HCT116 (cell line): Measurements from ENCODE around the gene RHOBTB1. TPM values are rescaled to one million over a fixed set of nuclear protein-coding genes. Genes with fewer than 3 reads are reported as not detected.

Experiments used
- ATAC-seq: fragments of 200-7000 bp; cut with Tn5 transposase; 2 replicates; pipeline ENCODE4 v1.9.1; 2020; ENCODE audit warnings: mild to moderate bottlenecking, moderate library complexity
- BruUV-seq: library from RNA; stranded (reverse); fragments of 400-500 nt; replicated peaks from 2 replicates; lab custom pipeline; 2021; lab: Mats Ljungman, UMichigan
- CTCF ChIA-PET: fragments of 300-600 bp; sonication (Branson Sonifier 250); formaldehyde crosslinking; loops from one replicate; lab custom pipeline; 2021; ENCODE audit warnings: antibody characterized with exemption; lab: Charles Lee
- POLR2A ChIA-PET: fragments of 300-600, 350-600 bp; sonication (Branson Sonifier 250); formaldehyde crosslinking; loops from one replicate; lab custom pipeline; 2021; ENCODE audit warnings: antibody characterized with exemption; lab: Charles Lee
- RAD21 ChIA-PET, 2 experiments: fragments of 300-600 bp; sonication (Branson Sonifier 250); formaldehyde crosslinking; loops; one replicate each; lab custom pipeline; 2023; ENCODE audit warnings: low total read pairs in 2 of 2; ENCODE audit not compliant: uncharacterized antibody in 2 of 2, unreplicated experiment in 2 of 2, low non-redundant PET in 1 of 2; lab: Charles Lee
- DNase-seq: peaks from one replicate; pipeline ENCODE4 v3.0.0-alpha.2; 2010; ENCODE audit warnings: low read depth, low spot score
- H2AFZ ChIP-seq: fragments of 200-600 bp; shearing (Covaris generic), sonication (generic); 2 replicates; pipeline ENCODE4 v1.6.1; 2017; ENCODE audit warnings: low read depth, mixed run types, mixed read lengths, antibody characterized with exemption, low read length; ENCODE audit not compliant: poor library complexity, severe bottlenecking
- H3K27ac ChIP-seq: 2 replicates; pipeline ENCODE4 v1.5.1; 2012; ENCODE audit warnings: low read depth, low read length
- H3K27me3 ChIP-seq: fragments of 200-600 bp; sonication (generic); 2 replicates; pipeline ENCODE4 v1.6.1; 2016; ENCODE audit warnings: mixed run types, low read length, mixed read lengths; ENCODE audit not compliant: insufficient read depth
- H3K36me3 ChIP-seq, 2 experiments: fragments of 200-500 bp in 1 of 2; fragments of 200-600 bp in 1 of 2; sonication (Bioruptor generic) in 1 of 2; sonication (generic) in 1 of 2; 2 replicates each; pipeline versions ENCODE4 v1.5.1 to v1.6.1; 2014 to 2016; ENCODE audit warnings: low read length in 2 of 2, inconsistent platforms in 1 of 2, mixed read lengths in 1 of 2, mixed run types in 1 of 2; ENCODE audit not compliant: insufficient read depth in 2 of 2, control insufficient read depth in 1 of 2
- H3K4me1 ChIP-seq, 2 experiments: fragments of 200-600 bp in 1 of 2; sonication (generic) in 1 of 2; 2 replicates each; pipeline versions ENCODE4 v1.5.1 to v1.6.1; 2012 to 2017; ENCODE audit warnings: low read length in 2 of 2, inconsistent platforms in 1 of 2, mild to moderate bottlenecking in 1 of 2, mixed read lengths in 1 of 2, mixed run types in 1 of 2, moderate library complexity in 1 of 2; ENCODE audit not compliant: insufficient read depth in 2 of 2, control insufficient read depth in 1 of 2
- H3K4me2 ChIP-seq: fragments of 200-600 bp; sonication (generic); 2 replicates; pipeline ENCODE4 v1.6.1; 2017; ENCODE audit warnings: mixed run types, low read length, mixed read lengths
- H3K4me3 ChIP-seq, 2 experiments: fragments of 200-600 bp in 1 of 2; sonication (generic) in 1 of 2; replicated peaks in 1 of 2; 2 replicates each; pipeline ENCODE4 v1.5.1; 2011 to 2016; ENCODE audit warnings: low read length in 2 of 2, control low read depth in 1 of 2, low read depth in 1 of 2, mild to moderate bottlenecking in 1 of 2, mixed read lengths in 1 of 2, mixed run types in 1 of 2
- H3K79me2 ChIP-seq: fragments of 200-600 bp; sonication (generic); 2 replicates; pipeline ENCODE4 v1.6.1; 2017; ENCODE audit warnings: mild to moderate bottlenecking, mixed run types, low read length, moderate library complexity, mixed read lengths; ENCODE audit not compliant: insufficient read depth
- H3K9ac ChIP-seq: fragments of 200-600 bp; sonication (generic); 2 replicates; pipeline ENCODE4 v1.6.1; 2016; ENCODE audit warnings: low read length, mixed read lengths
- H3K9me2 ChIP-seq: fragments of 200-600 bp; sonication (generic), shearing (Covaris generic); 2 replicates; pipeline ENCODE4 v1.6.1; 2017; ENCODE audit warnings: mixed run types, mild to moderate bottlenecking, moderate library complexity; ENCODE audit not compliant: insufficient read depth
- H3K9me3 ChIP-seq, 2 experiments: fragments of 200-500 bp in 1 of 2; fragments of 200-600 bp in 1 of 2; sonication (Bioruptor generic) in 1 of 2; sonication (generic) in 1 of 2; 2 replicates each; pipeline ENCODE4 v1.6.1; 2014 to 2017; ENCODE audit warnings: low read length in 2 of 2, mixed read lengths in 2 of 2, inconsistent platforms in 1 of 2, low read depth in 1 of 2, mild to moderate bottlenecking in 1 of 2, mixed run types in 1 of 2, moderate library complexity in 1 of 2; ENCODE audit not compliant: control insufficient read depth in 1 of 2, insufficient read depth in 1 of 2
- H4K20me1 ChIP-seq: fragments of 200-600 bp; sonication (generic), shearing (Covaris generic); 2 replicates; pipeline ENCODE4 v1.6.1; 2017; ENCODE audit warnings: mixed run types, mild to moderate bottlenecking, moderate library complexity; ENCODE audit not compliant: insufficient read depth
- CBX3 ChIP-seq: IDR thresholded peaks from 2 replicates; pipeline ENCODE4 v1.6.1; 2012; ENCODE audit warnings: low read depth
- CEBPB ChIP-seq: IDR thresholded peaks from 2 replicates; pipeline ENCODE4 v1.6.1; 2012; ENCODE audit warnings: low read depth
- ELF1 ChIP-seq: IDR thresholded peaks from 2 replicates; pipeline ENCODE4 v1.6.1; 2012; ENCODE audit warnings: low read depth, borderline replicate concordance
- EZH2phosphoT487 ChIP-seq: fragments of 200-600 bp; IDR thresholded peaks from 2 replicates; pipeline ENCODE4 v1.6.1; 2018; ENCODE audit warnings: antibody characterized with exemption, borderline replicate concordance
- FOSL1 ChIP-seq: IDR thresholded peaks from 2 replicates; pipeline ENCODE4 v1.6.1; 2012; ENCODE audit warnings: low read depth
- JUND ChIP-seq: IDR thresholded peaks from 2 replicates; pipeline ENCODE4 v1.6.1; 2012
- POLR2AphosphoS5 ChIP-seq: IDR thresholded peaks from 2 replicates; pipeline ENCODE4 v1.6.1; 2011; ENCODE audit warnings: mild to moderate bottlenecking, low read depth, low read length, moderate library complexity
- RAD21 ChIP-seq: IDR thresholded peaks from 2 replicates; pipeline ENCODE4 v1.6.1; 2012; ENCODE audit warnings: low read depth, mild to moderate bottlenecking
- SIN3A ChIP-seq: IDR thresholded peaks from 2 replicates; pipeline ENCODE4 v1.6.1; 2012; ENCODE audit warnings: low read depth
- SP1 ChIP-seq: IDR thresholded peaks from 2 replicates; pipeline ENCODE4 v1.6.1; 2012; ENCODE audit warnings: low read depth
- TCF7L2 ChIP-seq: IDR thresholded peaks from 2 replicates; pipeline ENCODE4 v1.7.0; 2011; ENCODE audit warnings: borderline replicate concordance, inconsistent platforms; ENCODE audit not compliant: insufficient read depth, insufficient read length; ENCODE audit errors: extremely low read depth
- YY1 ChIP-seq: IDR thresholded peaks from 2 replicates; pipeline ENCODE4 v1.6.1; 2011; ENCODE audit warnings: low read length, low read depth, moderate library complexity, mild to moderate bottlenecking; ENCODE audit not compliant: insufficient replicate concordance; ENCODE audit errors: extremely low read depth
- intact Hi-C: fragments of 100-400 bp; cut with micrococcal nuclease; formaldehyde crosslinking; loops from 2 replicates; pipeline ENCODE4 v1.10.0; 2022
- total RNA-seq: library from RNA; stranded (reverse); gene quantifications from one replicate; pipeline ENCODE4 v1.2.1, GENCODE V29; 2021; ENCODE audit not compliant: unreplicated experiment
- TF ChIP-seq, protein P1 (sequence below): IDR thresholded peaks from 2 replicates; pipeline ENCODE4 v1.6.1; 2011; ENCODE audit warnings: mild to moderate bottlenecking, low read length, moderate library complexity; ENCODE audit not compliant: insufficient replicate concordance; ENCODE audit errors: extremely low read depth
- TF ChIP-seq, protein P2 (sequence below): IDR thresholded peaks from 2 replicates; pipeline ENCODE4 v1.6.1; 2012
- TF ChIP-seq, protein P3 (sequence below), 3 experiments: fragments of 200-600 bp in 1 of 3; sonication (generic) in 1 of 3; IDR thresholded peaks in 2 of 3; conservative IDR thresholded peaks in 1 of 3; 2 replicates each; pipeline ENCODE4 v1.5.1; 2012 to 2017; ENCODE audit warnings: low read depth in 2 of 3, low read length in 2 of 3, antibody characterized with exemption in 1 of 3, borderline replicate concordance in 1 of 3, control low read depth in 1 of 3, mild to moderate bottlenecking in 1 of 3, mixed read lengths in 1 of 3, mixed run types in 1 of 3, moderate library complexity in 1 of 3; ENCODE audit not compliant: insufficient read depth in 1 of 3
- TF ChIP-seq, protein P4 (sequence below): IDR thresholded peaks from 2 replicates; pipeline ENCODE4 v1.6.1; 2012
- TF ChIP-seq, protein P5 (sequence below): IDR thresholded peaks from 2 replicates; pipeline ENCODE4 v1.6.1; 2012; ENCODE audit warnings: low read depth

Gene RHOBTB1
- total RNA-seq, 1 experiment from 2014 or later = 1.6 TPM

DNA sequence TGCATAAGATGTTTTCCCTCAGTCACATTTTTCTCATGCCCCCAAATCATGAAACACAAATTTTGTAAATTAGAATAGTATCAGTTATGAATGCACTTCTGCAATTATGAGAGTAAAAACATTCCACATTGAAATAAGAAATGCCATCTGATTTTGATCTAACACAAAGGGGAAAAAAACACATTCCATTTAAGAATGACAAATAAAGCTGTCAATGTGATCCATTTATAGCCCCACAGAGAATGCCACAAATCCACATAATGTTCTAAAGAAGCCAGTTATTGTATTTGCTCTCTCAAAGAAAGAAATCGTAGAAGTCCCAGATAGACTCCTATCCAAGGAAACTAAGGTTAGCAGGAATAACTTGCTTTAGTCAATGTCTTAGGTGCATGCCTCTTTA lies 48.7 kb upstream of the RHOBTB1 start:
- Histone ChIP-seq H4K20me1 (no peaks in the 10 kb centered on the region), H3K9me3 (no peaks in the 10 kb centered on the region), H3K4me2 (no peak overlapping the region), H2AFZ (no peak overlapping the region), H3K9ac (no peak overlapping the region), H3K79me2 (no peaks in the 10 kb centered on the region), H3K4me1 (no peaks in the 10 kb centered on the region), H3K4me3 (no peak overlapping the region), H3K27me3 (no peaks in the 10 kb centered on the region)
- intact Hi-C loops = no loop called here
- TF ChIP-seq RAD21 = no peak
- TF ChIP-seq, protein P1, sequence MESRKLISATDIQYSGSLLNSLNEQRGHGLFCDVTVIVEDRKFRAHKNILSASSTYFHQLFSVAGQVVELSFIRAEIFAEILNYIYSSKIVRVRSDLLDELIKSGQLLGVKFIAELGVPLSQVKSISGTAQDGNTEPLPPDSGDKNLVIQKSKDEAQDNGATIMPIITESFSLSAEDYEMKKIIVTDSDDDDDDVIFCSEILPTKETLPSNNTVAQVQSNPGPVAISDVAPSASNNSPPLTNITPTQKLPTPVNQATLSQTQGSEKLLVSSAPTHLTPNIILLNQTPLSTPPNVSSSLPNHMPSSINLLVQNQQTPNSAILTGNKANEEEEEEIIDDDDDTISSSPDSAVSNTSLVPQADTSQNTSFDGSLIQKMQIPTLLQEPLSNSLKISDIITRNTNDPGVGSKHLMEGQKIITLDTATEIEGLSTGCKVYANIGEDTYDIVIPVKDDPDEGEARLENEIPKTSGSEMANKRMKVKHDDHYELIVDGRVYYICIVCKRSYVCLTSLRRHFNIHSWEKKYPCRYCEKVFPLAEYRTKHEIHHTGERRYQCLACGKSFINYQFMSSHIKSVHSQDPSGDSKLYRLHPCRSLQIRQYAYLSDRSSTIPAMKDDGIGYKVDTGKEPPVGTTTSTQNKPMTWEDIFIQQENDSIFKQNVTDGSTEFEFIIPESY = no peak
- no peak for TF ChIP-seq FOSL1
- TF ChIP-seq JUND = no peak
- TF ChIP-seq POLR2AphosphoS5 = no peak
- TF ChIP-seq CEBPB = no peak
- TF ChIP-seq ELF1 = no peak
- TF ChIP-seq CBX3 = no peak
- TF ChIP-seq SIN3A = no peak
- TF ChIP-seq, protein P2, sequence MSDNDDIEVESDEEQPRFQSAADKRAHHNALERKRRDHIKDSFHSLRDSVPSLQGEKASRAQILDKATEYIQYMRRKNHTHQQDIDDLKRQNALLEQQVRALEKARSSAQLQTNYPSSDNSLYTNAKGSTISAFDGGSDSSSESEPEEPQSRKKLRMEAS = no peak
- TF ChIP-seq, protein P3, sequence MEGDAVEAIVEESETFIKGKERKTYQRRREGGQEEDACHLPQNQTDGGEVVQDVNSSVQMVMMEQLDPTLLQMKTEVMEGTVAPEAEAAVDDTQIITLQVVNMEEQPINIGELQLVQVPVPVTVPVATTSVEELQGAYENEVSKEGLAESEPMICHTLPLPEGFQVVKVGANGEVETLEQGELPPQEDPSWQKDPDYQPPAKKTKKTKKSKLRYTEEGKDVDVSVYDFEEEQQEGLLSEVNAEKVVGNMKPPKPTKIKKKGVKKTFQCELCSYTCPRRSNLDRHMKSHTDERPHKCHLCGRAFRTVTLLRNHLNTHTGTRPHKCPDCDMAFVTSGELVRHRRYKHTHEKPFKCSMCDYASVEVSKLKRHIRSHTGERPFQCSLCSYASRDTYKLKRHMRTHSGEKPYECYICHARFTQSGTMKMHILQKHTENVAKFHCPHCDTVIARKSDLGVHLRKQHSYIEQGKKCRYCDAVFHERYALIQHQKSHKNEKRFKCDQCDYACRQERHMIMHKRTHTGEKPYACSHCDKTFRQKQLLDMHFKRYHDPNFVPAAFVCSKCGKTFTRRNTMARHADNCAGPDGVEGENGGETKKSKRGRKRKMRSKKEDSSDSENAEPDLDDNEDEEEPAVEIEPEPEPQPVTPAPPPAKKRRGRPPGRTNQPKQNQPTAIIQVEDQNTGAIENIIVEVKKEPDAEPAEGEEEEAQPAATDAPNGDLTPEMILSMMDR (IDR thresholded peaks at IDR 0.05 in 2 of 3, conservative IDR thresholded peaks at IDR 0.05 in 1 of 3; ENCODE audit: borderline replicate concordance in 1 of 3, insufficient read depth in 1 of 3, low read depth in 2 of 3, low read length in 2 of 3) = no peak
- no peak for TF ChIP-seq EZH2phosphoT487
- TF ChIP-seq, protein P4, sequence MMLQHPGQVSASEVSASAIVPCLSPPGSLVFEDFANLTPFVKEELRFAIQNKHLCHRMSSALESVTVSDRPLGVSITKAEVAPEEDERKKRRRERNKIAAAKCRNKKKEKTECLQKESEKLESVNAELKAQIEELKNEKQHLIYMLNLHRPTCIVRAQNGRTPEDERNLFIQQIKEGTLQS = no peak
- TF ChIP-seq, protein P5, sequence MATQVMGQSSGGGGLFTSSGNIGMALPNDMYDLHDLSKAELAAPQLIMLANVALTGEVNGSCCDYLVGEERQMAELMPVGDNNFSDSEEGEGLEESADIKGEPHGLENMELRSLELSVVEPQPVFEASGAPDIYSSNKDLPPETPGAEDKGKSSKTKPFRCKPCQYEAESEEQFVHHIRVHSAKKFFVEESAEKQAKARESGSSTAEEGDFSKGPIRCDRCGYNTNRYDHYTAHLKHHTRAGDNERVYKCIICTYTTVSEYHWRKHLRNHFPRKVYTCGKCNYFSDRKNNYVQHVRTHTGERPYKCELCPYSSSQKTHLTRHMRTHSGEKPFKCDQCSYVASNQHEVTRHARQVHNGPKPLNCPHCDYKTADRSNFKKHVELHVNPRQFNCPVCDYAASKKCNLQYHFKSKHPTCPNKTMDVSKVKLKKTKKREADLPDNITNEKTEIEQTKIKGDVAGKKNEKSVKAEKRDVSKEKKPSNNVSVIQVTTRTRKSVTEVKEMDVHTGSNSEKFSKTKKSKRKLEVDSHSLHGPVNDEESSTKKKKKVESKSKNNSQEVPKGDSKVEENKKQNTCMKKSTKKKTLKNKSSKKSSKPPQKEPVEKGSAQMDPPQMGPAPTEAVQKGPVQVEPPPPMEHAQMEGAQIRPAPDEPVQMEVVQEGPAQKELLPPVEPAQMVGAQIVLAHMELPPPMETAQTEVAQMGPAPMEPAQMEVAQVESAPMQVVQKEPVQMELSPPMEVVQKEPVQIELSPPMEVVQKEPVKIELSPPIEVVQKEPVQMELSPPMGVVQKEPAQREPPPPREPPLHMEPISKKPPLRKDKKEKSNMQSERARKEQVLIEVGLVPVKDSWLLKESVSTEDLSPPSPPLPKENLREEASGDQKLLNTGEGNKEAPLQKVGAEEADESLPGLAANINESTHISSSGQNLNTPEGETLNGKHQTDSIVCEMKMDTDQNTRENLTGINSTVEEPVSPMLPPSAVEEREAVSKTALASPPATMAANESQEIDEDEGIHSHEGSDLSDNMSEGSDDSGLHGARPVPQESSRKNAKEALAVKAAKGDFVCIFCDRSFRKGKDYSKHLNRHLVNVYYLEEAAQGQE = no peak
- TF ChIP-seq TCF7L2 = no peak
- TF ChIP-seq YY1 = no peak
- TF ChIP-seq SP1 = no peak
- TF ChIP-seq, all 23 proteins: peak for 0
- no peaks in the 10 kb centered on the region for H3K36me3 ChIP-seq
- DNase-seq (no peak), ATAC-seq (no peak)
- no peak overlapping the region for H3K27ac ChIP-seq
- POLR2A ChIA-PET = no interaction called here
- CTCF ChIA-PET = no interaction called here
- no TSS peak for BruUV-seq
- RAD21 ChIA-PET = no interaction called here
- H3K9me2 ChIP-seq = no peaks in the 10 kb centered on the region
